HG03196 (cell line): ENCODE data around the gene EVA1A.

Experiments used
- ATAC-seq: cut with Tn5 transposase; IDR thresholded peaks from one replicate; pipeline ENCODE4 v1.9.1; 2021; ENCODE audit not compliant: unreplicated experiment

EVA1A gene

DNA sequence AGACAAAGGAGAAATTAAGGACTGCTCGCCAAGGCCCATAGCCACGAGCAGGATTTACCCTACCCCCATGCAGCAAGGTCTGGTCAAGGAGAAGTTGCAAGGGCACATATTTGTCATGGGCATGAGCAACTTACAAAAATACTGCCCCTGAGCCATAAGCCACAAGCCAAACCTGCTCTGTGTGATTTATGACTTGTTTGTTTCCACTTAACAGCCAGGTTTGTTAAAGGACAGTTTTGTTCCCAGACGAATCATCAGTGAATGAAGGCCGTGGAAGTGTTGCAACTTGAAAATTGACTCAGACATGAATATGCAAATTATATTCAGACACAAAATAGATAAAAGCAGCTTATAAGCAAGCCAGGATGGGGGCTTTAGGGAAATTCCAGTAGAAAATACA is 31.3 kb upstream of the EVA1A start:
- no peak for ATAC-seq

DNA sequence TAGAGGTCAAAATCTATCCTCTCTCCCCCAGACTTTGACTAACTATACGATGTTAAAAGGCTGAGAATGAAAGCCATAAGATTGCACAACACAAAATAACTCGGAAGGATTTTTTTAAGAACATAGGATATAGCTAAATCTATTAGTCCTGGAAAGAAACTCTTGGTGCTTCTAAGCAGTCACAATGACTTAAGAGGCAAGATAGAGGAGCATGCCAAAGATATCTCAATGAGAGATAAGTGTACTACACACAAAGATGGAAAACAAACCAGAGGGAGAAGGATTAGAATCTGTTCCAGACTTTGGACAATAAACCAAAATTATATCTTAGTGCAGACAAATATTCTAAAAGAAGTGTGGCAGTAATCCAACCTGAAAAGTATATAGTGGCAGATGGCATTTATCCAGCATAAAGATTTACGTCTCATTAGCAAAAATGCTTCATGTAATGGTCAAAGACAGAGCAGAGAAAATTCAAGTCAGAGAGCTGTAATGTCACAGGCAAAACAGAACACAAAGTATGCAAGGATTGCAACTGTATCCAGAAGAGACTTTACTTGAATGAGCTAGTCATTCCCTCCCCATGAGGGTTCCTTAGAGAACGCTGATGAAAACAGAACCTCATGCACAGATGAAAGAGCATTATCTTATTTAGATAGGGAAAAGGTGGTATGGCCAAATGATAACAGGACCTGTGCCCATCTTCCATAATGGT is 28.8 kb upstream of the EVA1A start:
- no peak for ATAC-seq

DNA sequence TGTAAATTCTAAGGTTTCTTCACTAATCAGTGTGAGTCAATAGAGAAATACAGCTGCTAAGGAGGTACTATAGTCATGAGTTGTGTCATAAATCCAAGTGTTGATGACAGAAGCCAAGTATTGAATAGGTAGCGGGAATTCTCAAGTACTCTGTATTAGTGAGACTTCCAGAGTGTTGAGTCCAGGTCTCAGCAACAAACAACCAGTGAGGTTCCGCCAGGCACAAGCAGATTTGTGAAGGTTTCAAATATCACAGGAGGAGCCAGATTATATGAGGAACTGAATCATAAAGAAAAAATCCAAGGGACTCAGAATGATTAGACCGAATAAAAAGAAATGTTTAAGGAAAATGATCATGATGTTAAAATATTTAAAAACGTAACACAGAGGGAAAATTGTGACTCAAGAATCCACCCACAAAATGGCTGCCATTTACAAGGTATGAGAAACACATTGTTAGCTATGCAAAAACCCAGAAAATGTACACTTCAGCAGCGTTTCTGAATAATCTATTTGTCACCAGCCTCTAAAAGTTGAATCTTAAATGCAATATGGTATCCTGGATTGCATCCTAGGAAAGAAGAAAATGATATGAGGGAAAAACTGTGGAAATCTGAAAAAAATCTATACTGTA is 27.3 kb upstream of the EVA1A start:
- no peak for ATAC-seq

DNA sequence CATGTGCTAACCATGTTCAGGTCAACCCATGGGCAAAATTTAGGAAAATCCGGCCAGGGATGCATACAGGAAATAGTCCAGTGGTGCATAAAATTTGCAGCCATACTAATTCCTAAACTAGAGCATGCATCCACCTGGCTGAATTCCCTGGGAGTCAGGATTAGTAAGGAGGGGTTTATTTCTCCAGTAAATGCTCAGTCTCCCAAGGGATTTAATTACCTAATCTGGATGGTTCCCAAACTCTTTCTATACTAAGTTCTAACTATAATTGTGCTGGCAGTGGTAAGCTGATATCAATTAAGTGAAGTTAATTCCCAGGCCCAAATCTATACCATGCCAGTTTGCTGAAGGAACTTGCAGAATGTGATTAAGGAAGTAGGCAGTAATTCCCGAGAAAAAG is 26.2 kb upstream of the EVA1A start:
- ATAC-seq = no peak

DNA sequence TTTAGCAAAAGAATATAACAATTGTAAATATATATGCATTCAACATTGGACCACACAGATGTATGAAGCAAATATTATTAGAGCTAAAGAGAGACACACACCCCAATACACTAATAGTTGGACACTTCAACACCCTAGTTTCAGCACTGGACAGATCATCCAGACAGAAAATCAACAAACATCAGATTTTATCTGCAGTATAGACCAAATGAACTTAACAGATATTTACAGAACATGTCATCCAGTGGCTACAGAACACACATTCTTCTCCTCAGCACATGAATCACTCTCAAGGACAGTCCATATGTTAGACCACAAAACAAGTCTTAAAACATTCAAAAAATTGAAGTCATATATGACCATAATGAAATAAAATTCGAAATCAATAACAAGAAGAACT is 22.1 kb upstream of the EVA1A start:
- ATAC-seq = no peak

DNA sequence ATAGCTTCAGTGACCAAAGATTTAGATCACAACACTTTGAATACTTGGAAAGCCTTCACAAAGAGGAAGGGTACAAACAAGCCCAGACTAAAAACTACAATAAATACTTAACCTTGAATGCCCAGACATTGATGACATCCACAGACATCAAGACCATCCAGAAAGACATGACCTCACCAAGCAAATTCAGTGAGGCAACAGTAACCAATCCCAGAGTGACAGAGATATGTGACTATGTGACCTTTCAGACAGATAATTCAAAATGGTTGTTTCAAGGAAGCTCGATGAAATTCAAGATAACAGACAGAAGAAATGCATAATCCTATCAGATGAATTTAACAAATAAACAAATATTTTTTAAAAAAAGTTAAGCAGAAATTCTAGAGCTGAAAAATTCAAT is 19.9 kb upstream of the EVA1A start:
- no peak for ATAC-seq

DNA sequence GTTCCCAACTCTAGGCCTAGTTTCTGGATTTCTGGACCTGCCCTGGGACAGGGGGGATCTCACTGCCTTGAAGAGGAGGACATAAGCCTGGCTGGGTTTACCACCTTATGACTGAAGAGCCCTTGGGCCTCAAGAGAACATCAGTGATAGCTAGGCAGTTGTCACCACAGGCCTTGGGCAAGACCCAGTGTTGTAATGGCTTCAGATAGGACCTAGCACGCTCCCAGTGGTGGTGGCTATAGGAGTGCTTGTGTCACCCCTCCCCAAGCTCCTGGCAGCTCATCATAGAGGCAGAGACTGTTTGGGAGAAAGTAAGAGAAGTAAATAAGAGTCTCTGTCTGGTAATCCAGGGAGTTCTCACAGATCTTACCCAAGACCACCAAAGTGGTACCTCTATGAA is 19.4 kb upstream of the EVA1A start:
- ATAC-seq = no peak

DNA sequence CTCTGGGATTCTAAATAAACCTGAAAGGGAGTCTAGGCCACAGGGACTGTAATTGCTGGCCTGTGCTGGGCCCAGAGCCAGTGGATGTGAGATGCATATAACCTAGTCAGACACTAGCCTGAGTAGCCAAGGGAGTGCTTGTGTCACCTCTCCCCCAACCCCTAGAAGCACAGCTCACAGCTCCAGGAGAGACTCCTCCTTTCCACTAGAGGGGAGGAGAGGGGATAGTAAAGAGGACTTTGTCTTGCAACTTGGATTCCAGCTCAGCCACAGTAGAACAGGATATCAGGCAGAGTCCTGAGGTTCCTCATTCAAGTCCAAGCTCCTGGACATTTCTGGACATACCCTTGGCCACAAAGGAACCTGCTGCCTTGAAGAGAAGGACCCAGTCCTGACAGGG is 18.4 kb upstream of the EVA1A start:
- ATAC-seq = no peak

DNA sequence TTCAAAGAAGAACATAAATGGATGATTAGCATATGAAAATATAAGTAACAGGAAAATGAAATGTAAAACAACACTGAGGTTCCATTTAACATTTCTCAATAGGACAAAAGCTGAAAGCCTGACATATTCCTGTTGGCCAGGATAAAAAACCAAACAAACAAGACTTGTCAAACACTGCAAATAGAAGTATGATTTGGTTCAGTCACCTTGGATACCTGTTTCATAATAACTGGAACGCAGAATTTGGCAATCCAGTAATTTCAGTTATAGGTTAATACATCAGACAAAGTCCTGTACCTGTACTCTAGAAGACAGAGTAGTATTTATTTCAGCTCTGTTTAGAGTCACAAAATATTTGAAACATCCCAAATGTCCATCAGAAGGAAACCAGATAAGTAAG is 16.5 kb upstream of the EVA1A start:
- ATAC-seq = no peak

DNA sequence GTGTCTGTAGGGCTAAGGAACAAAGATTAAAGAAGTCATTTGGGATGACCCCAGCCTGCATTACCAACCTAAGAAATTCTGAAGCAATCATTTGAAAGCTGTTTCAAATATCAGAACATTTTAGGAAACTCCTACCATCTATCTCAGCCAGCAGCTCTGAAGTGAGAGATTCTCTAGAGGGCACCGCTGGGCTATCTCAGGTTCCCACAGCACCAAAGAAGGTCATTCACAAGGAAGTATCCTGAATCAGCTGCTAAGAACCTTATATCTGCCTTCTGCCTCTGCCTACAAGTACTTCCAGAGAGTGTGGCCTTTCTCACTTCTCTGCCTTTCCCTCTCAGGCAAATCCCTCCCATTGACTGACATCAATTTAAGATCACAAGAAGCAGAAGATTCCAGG is 13.4 kb upstream of the EVA1A start:
- no peak for ATAC-seq

DNA sequence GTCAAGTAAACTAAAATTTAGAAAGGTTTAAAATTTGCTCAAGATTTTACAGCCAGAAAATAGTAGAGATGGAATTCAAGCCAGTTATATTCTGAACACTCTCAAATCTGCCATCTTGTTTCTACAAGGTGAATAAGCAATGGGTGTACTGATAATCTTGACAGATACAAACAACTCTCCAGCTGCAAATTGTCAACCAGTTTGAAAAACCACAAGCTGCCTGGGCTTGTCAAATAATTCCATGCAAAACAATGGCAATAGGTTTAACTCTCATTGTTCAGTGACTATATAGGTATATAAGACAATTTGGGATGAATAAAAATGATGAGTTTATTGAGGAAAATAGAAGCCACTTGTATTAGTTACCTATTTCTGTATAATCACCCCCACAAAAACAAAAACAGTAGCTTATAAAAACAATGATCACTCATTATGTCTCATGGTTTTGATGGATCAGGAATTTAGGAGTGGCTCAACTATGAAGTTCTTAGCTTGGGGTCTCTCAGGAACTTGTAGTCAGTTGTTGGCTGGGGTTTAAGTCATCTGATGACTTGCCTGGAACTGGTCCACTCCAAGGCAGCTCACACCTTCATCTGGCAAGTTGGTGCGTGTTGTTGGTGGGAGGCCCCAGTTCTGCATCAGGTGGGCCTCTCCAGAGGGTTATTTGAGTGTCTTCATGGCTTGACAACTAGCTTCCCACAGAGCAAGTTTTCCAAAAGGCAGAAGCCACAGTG is 12.6 kb upstream of the EVA1A start:
- no peak for ATAC-seq

DNA sequence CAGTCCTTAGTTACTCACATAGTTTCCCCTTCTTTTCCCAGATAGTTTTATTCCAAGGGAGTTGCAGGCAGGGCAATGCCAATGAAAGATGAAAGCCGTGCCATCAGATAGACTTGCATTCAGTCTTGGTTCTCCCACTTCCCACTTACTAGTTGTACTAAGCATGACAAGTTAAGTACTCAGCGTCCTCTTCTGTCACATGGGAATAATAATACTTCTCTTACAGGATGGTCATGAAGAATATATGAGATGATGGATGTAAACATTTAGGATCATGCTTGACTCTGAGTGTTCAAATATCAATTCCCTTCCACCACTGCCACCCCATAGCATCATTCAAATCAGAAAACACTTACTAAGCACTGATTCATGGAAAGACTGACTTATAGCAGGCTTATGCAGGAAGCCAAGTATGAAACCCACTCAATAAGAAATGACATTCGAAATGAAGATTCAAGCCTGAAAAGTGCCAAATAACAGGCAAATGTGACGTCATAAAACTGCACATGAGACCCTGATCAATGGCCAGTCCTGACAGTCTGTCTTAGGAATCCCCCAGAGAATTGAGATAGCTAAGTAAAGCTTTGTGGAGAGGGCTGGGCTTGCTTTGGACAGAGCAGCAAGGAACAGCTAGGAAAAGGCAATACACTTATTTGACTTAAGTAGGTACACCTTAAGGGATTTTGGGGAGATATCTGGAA is 11.1 kb upstream of the EVA1A start:
- no peak for ATAC-seq

DNA sequence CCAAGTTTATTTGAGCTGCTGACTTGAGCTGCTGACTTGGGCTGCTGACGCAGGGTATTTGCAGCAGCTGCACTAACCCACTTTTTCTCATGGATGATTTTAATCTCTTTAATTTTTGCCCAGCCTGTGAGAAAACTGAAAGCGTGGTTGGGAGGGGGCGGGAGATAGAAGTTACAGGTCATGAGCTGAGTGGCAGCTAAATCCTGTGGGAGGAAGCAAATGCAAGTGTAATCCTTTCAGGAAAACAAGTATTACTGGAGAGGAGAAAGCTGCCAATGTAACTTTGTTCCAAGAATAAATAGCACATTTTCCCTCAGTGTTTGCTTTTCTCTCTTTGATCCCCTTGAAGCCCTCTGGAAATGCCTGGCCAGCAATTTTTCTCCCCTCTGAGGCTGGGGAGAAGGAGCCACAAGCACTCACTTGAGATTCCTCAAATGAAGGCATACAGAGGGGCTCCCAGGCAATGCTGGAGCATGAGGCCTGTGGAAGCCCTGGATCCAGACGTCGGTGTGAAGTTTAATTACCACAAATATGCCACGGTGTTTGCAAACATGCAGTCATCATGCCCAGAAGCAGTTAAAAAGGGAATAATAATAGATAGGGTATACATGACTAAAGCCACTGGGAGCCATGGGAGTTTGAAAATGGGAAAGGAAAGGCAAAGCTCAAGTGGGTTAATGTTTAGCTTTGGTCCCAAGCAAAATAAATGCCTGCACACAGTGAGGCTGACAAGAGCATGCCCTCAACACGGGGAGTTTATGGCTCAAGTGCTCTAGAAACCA is 10.4 kb upstream of the EVA1A start:
- no peak for ATAC-seq

DNA sequence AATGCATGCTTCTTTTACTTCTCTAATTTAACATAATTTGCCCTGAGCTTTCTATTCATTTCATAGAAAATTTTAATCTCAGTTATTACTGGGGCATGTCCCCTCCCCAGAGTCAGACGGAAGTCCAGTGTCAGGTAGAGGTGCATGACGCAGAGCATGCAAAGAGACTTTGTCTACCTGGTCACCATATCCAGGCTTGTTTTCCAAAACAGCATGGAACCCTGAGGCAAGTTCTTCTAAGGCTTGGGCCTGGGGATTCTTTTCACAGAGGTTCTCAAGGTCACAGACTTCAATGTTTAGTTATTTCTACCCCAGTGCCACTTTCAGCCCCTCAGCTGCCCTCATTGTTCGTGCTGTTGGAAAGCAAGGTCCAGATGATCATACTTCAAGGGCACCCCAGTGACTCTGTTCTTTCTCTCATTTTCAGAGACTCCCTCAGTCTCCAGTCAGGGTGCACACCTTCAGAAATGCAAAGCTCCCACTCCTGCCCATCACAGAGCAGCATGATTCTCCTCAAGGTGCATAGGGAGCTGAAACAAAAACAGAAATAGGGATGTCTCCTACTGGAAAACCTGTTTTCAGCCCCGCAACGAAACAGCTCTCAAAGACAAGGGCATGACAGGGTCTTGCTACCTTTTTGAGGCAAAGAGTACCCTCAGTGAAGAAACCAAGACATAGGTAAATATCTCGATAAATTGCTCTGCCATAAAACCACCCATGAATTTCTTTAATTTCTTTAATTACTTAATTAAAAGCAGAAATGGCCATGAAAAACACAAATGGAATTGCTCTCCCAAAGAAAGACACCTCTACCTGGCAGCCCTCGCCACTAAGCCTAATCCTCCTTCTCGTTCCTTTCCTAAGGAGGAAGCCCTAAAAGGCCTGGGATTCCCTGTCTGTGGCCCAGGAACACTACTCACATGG is 9.5 kb upstream of the EVA1A start:
- ATAC-seq = no peak

DNA sequence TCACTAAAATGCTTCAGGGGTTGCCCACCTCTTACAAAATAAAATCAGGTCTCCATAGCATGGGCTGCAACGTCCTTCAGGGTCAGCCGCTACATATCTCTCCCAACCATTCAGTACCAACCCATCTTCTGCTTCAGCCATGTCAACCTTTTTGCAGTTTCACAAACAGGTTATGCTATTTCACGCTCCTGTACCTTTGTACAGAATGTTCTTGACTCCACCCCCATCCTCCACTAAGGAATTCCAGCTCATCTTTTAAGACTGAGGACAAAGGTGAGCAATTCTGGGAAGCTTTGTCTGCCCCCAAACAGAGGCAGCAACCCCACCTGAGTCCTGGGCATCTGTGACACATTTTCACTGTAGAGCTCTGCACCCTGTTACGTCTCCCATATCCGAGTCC is 8.8 kb upstream of the EVA1A start:
- no peak for ATAC-seq

DNA sequence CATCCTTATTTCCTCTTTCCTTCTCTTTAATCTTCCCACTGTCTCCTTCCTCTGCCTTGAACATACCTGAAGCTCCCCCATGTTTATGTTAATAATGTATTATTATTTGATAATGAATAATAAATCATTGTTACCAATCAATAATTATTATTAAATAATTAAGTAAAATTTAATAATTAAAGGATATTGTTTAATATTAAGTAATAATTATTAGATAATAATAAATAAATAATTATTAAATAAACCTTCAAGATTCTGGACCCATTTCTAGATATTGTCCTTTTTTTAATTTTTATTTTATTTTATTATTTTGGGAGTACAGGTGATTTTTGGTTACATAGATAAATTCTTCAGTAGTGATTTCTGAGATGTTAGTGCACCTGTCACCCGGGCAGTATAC is 7.4 kb upstream of the EVA1A start:
- no peak for ATAC-seq

DNA sequence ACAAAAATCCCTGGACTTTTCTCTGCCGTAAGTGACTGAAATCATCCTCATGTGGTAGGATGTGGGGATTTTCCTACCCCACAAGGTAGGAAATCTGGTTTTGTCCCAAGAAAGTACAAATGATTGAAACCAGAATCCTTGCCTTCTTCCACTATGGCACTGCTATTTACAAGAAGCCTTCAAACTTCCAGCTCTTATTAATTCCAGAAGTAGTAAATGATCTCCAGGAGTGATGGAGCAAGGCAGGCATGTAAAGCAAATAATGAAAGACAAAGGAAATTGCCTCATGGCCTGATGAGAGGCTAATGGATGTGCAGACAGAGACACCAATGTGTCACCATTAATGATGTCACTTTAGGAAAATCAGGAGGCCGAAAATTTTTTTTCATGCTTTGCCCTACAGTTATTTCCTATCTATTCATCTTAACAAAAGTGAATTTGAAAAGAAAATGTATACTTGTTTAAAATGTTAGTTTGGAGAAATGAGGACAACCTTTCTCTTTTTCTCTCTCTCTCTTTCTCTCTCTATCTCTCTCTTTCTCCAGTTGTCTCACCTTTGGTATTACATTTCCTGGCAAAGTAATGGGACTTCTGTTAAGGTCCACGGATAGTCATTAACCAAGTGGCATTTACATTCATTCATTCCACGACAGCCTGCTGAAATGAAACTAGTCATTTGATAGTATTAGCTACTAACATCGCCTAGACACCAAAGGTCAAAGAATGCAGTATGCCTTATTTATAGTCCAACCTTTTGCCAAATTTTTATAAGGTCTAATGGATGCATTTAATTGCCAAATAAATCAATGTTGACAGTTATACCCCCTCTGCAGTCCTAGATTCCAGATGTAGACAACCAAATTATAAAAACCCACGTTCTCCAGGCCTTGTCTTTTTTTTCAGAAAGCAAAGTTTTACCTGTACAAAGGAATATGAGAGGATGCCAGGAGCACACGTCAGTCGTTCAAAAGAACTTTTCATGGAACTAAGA is 5.0 kb upstream of the EVA1A start:
- no peak for ATAC-seq

DNA sequence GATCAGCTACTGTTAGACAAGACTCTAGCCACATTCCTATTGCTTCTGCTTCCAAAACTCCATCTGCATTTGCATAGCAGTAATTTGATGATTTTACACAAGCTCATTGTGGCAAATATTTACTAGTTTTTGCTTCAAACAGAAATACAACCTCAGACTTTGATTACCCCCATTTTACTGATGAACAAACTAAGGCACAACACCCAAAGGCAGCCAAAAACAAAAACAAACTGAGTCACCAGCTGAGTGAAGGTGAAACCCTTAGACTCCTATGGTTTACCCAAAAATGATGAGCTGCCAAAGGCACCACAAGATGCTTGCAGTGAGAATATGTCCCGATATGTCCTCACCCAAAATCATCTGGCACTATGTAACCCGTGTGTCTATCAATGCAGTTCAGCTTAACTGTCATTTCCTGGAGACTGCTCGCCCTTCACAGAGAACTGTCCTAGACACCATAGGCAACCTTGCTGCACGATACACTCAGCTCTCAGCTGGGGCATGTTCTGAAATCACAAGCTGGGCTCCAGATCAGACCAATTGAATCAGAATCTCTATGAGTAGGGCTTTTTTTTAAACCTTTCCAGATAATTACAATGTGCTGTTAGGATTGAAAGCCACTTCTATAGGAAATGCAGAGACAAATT is 4.1 kb upstream of the EVA1A start:
- no peak for ATAC-seq
